VCaP (cell line): Measurements from ENCODE around the gene FOXO3.

Experiments used
- H3K27ac ChIP-seq: fragments of 450-650 bp; 2 replicates; pipeline ENCODE4 v1.5.1; 2017
- TF ChIP-seq, protein P1 (sequence below): fragments of 450-650 bp; conservative IDR thresholded peaks from 2 replicates; pipeline ENCODE4 v1.5.1; 2017; ENCODE audit warnings: mild to moderate bottlenecking, moderate library complexity

FOXO3 gene

DNA sequence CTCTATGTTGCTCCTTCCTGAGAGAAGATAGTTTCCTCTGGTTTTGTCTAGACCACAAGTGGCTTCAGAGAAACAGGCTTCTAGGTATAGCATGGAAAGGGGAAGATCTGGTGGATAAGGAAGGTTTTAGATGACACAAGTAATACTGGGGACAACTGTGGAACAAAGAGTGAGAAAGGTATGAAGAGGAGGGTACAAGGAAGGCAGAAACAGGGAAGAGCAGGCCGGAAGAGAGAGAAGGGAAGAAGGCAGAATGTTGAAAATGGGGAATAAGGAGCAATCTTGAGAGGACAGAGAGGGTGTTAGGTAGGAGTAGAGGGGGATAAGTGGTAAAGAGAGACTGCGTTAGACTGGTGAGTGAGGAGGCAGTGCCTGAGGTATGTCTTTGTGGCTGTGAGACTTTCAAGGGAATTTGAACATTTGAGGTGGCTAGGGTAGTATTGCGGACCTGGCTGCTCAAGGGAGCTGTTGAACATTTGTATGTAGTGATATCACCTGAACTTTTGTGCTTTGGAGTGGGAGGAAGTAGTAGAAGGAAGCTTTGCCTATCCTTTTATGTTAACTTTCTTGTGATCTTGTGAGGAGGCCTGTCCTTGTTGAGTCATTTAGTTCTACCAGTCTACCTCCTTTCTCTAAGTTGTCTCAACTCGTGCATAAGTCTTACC lies 69.5 kb downstream of the FOXO3 start:
- H3K27ac ChIP-seq: no peak overlapping the region
- TF ChIP-seq, protein P1, sequence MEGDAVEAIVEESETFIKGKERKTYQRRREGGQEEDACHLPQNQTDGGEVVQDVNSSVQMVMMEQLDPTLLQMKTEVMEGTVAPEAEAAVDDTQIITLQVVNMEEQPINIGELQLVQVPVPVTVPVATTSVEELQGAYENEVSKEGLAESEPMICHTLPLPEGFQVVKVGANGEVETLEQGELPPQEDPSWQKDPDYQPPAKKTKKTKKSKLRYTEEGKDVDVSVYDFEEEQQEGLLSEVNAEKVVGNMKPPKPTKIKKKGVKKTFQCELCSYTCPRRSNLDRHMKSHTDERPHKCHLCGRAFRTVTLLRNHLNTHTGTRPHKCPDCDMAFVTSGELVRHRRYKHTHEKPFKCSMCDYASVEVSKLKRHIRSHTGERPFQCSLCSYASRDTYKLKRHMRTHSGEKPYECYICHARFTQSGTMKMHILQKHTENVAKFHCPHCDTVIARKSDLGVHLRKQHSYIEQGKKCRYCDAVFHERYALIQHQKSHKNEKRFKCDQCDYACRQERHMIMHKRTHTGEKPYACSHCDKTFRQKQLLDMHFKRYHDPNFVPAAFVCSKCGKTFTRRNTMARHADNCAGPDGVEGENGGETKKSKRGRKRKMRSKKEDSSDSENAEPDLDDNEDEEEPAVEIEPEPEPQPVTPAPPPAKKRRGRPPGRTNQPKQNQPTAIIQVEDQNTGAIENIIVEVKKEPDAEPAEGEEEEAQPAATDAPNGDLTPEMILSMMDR: no peak

DNA sequence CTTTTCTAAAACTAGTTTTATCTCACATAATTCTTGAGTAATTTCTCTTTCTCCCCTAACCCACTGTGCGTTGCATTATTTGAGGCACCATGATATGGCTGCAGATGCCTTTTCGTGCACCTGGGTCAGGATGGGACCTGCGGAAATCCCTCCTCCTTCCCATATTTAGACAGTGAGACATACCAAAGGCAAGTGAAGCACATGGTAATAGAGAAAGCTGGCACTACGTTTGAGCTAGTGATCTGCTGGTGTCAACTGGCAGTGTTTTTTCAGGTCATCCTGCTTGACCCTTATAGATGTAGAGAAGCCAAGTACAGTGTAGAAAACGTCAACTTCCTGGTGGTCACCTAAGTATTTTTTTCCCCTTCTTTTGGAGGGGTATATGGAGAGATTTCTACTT lies 71.7 kb downstream of the FOXO3 start:
- no peak overlapping the region for H3K27ac ChIP-seq
- TF ChIP-seq, protein P1: no peak

- no peak overlapping the region for H3K27ac ChIP-seq
Observed at GRCh38 chr6:108633436-108633835, 72.7 kb downstream of the FOXO3 start.

GRCh38 chr6:108635505-108636226 lies 74.9 kb downstream of the FOXO3 start:
- H3K27ac ChIP-seq: no peak overlapping the region
- TF ChIP-seq, protein P1: no peak

More at GRCh38 chr6:108633436-108633835, 72.7 kb downstream of the FOXO3 start:
- TF ChIP-seq, protein P1: no peak

DNA sequence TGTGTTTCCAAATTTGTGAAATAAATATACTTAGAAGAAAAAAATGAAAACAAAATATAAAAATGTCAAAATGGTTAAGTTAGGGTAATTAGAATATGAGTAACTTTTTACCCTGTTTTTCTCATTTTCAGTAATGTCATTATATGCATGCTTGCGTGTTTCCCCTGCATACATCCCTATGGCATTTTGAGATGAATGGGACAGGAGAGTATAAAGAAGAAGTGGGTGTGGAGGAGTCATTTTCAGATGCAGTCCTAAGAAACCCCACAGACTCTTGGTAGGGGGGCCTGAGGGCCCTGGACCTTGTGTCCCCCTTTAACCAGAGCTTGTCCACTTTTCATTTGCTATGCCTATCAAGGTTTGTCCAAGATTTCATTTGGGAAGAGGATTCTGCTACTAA lies 77.2 kb downstream of the FOXO3 start:
- TF ChIP-seq, protein P1: no peak
- H3K27ac ChIP-seq: no peak overlapping the region

- TF ChIP-seq, protein P1: no peak
Observed at GRCh38 chr6:108638993-108639392, 78.3 kb downstream of the FOXO3 start.

DNA sequence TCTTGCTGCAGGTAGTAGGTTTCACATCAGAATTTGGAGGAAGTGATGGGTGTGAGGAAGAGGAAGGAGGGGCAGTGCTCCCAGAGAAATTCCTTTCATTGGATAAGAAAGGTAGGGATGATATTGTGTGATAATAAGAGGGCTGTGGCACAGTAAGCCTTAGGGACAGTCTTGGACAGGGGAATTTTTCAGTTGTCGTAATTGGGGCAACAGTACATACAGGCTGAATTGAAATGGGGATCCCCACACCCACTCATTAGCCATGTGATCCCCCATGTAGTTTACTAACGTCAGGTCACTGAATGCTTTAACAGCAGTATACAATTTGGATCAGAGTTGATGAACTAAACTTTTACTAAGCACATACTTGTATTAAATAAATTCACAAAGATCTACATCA lies 79.4 kb downstream of the FOXO3 start:
- H3K27ac ChIP-seq: no peak overlapping the region

More at GRCh38 chr6:108638993-108639392, 78.3 kb downstream of the FOXO3 start:
- H3K27ac ChIP-seq: no peak overlapping the region

More for the DNA sequence above, 79.4 kb downstream of the FOXO3 start:
- TF ChIP-seq, protein P1: no peak
